Placental epithelial cell (primary cell): Measurements from ENCODE around the gene HARS1. TPM values are rescaled to one million over a fixed set of nuclear protein-coding genes. Genes with fewer than 3 reads are reported as not detected.
A peak's percentile ranks its signal among the peaks of the same experiment; 100 is the strongest.

Experiments used
- small RNA-seq: library from RNA; depleted of rRNA; stranded (forward); fragments of <200 nt; gene quantifications from one replicate; pipeline ENCODE3, GENCODE V24; 2012
- total RNA-seq: library from RNA; depleted of rRNA; stranded (reverse); fragments of >200 nt; gene quantifications from 2 replicates; pipeline ENCODE4 v1.2.3, GENCODE V29; 2012

Gene HARS1, protein sequence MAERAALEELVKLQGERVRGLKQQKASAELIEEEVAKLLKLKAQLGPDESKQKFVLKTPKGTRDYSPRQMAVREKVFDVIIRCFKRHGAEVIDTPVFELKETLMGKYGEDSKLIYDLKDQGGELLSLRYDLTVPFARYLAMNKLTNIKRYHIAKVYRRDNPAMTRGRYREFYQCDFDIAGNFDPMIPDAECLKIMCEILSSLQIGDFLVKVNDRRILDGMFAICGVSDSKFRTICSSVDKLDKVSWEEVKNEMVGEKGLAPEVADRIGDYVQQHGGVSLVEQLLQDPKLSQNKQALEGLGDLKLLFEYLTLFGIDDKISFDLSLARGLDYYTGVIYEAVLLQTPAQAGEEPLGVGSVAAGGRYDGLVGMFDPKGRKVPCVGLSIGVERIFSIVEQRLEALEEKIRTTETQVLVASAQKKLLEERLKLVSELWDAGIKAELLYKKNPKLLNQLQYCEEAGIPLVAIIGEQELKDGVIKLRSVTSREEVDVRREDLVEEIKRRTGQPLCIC
- 45.1 and 53.8 TPM in 2 replicates for total RNA-seq

DNA sequence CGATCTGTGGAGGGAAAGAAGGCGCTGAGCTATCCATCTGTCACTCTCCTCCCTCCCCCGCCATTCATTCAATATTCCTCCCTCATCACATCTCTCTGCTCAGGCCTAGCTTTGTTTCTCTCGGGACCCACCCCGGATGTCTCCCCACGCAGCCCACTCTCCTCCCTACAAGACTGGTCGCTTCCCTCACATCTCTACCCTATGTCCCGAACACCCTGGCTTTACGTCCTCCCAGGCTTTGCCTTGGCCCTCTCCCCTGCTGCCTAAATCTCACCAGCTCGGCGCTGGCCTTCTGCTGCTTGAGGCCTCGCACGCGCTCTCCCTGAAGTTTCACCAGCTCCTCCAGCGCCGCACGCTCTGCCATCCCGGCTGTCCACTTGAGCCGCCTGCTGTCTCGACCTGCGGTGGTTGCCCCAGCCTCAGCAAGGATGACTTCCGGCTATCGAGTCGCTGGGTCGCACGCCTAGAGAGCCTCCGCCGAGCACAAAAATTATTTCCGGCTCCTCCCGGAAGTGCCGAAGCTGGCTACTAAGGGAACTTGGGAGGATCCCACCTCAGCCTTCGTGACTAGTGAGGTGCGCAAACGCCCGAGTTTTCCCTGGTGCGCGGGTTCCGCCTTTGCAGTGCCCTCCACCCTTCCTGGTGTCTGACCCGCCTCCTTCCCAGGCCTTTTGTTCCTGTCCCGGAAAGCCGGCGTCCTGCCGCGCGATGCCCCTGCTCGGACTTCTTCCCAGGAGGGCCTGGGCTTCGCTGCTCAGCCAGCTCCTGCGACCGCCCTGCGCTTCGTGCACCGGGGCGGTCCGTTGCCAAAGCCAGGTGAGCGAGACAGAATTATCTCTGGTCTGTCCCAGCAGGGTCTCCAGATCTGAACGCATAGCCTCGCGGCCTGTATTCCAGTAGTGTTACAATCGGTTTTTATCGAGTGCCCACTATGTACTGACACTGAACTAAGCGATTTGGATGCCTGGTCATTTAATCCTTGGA lies at the start of gene HARS1, which contains the start of gene HARS2:
Gene HARS1 (minus strand): TSS at position 430 of the 984 bp plus-strand sequence. CDS start 66 bp downstream, at position 364.
Gene HARS2 (plus strand): TSS at position 515 of the 984 bp plus-strand sequence. CDS start 194 bp downstream, at position 709.

DNA sequence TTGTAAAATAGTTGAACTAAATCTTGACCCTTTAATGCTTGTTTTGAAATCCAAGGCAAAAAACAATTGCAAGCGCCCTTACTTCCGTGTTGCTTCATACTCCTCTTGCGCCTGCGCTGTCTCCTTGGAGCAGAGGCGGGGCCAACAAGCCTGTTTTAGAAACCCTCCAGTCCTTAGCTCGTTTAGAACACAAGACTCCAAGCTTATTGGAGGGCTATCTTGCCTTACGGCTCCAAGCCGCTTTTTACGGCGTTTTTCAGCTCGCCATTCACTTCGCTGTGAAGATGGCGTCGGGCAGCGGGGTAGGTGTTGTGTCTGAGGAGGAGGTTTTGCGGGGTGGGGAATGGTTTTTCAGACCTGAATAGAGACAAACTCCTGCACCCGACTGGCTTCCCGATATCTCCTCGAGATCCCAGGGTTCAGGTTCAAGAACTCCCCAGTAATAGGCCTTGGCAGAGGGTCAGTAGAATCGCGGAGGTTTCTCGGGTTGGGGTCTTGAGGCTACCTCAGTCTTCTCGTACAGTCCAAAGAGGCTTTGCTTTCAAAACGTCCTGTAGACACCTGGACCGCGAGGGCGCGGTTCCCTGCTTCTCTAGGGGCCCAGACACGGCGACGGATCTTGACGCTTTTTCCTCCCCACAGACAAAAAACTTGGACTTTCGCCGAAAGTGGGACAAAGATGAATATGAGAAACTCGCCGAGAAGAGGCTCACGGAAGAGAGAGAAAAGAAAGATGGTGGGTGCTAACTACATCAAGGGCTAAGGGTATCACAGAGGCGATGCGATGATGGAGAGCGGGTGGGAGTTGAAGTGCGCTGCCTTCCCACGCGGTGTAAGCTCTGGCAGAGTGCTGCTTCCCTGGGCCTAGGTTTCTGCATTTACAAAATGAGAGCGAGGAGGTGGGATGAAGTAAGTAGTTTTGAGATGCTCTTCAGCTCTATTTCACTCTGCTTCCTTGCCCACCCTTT lies 9.3 kb upstream of the HARS1 start, which contains the start of gene ZMAT2:
Gene ZMAT2 (plus strand): TSS at position 271 of the 968 bp plus-strand sequence. CDS start 14 bp downstream, at position 285.

DNA sequence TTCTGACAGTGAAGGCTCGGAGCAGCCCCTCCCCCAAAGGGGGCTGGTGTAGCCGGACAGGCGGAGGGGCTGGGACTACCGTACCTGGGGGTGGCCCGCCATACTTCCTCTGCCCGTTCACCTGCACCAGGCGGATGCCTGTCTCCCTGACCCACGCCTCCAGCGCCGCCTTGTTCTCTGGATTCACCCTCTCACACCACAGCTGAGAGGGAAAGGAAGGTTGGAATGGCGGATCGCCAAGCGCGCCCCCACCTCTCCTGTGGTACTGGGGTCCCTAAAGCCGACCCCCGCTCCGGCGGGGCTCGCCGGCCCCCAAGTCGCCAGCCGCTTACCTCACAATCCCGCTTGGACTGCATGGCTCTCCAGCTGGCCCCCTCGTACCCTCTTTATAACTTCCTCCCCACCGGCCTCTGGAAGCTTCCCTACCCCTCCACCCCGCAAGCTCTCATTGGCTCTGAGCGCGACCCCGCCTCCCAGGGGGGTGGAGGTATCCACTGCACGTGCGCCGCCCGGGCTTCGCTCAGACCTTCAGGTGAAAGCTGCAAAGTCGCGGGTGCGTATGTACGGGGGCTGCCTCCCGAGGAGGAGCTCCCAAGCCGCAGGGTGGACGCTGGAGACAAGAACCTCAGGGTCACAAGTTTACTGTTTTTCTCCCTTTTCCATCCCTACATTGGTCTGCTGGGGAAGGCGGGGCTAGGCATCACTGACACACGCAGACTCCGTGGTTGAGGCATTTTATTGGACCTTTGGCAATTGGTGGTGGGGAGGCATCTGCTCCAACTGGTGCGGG lies 17.8 kb downstream of the HARS1 start, which contains the start of gene DND1:
Gene DND1 (minus strand): TSS at position 390 of the 790 bp plus-strand sequence. CDS start 34 bp downstream, at position 356.

DNA sequence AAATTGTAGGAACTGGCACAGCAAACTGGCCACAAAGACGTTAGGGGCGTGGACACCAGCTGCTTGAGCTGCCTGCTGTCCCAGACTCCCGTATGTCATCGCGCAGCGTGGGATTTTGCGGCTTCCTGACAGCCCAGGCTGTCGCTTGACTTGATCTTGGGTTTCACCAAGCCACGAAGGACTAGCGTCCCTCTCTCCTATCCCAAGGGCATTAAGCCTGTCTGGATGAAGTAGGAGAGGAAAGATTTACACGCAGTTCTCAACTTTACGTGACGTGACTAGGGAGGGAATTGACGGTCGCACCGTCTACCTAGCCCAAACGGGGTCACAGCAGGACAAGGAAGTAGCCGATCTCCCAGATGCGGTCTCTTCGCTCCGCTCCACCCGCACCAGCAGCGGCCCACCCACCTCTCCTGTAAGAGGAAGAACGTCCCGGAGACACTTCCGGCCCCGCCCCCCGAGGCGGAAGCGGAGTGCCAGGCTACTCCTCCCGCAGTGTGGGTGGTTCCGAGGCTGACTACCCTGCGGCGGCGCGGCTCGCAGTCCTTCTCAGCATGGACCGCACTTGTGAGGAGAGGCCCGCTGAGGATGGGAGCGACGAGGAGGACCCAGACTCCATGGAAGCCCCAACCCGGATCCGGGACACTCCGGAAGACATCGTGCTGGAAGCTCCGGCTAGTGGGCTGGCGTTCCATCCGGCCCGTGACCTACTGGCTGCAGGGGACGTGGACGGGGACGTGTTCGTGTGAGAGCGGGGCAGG lies 26.6 kb downstream of the HARS1 start, which contains the start of gene WDR55:
Gene WDR55 (plus strand): TSS at position 546 of the 761 bp plus-strand sequence. CDS start 9 bp downstream, at position 555.

DNA sequence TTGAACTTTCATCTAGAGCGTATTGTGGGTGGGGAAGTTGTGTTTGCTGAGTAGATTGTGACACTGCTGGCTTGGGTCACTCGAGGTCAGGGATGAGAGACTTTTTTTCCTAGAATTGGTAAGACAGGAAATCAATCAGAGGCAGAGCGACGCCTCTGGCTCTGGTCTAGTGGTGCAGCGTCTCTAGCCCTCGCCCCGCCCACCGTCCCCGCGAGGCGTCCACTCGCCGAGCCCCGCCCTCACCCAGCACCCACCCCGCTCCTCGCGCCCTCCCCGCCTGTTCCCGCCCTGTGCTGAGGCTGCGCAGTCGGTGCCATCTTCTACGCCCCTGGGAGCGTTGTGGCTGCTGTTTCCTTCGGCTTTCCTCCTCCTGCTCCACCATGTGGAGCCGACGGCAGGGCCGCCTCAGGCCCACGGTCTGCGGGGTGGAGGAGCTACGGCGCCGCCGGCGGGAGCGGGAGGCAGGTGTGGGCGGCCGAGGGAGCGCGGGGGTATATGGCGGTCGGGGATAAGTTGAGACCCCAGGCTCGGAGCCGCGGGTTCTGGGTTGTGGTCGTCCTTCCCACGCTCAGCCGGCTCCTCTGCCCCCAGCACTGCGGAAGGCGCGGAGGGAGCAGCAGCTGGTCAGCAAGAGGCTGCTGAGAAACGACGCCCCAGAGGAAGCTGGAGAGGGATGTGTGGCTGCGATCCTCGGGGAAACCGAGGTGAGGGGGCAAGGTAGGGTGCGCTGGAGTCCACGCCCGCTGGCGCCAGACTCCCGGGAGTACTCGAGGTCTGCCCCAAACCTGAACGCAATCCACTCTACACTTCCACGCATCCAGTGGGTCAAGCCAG lies 51.8 kb downstream of the HARS1 start, which contains the start of gene TMCO6:
Gene TMCO6 (plus strand): TSS at position 304 of the 834 bp plus-strand sequence. CDS start 77 bp downstream, at position 381.

DNA sequence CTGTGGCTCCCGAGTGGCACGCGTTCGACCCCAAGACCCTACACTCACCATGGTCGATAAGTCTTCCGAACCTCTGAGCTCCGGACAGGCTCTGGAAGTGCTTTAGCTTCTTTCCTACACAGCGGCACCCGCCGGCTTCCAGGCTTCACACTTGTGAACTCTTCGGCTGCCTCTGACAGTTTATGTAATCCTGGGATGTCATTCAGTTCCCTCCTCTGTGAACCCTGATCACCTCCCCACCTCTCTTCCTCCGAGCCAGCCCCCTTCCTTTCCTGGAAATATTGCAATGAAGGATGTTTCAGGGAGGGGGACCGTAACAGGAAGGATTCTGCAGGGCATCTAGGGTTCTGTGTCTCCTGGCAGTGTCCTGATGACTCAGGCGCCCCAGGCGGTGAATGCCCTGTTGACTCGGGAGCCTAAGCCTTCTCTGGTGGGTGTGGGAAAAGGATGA lies 58.1 kb downstream of the HARS1 start, which contains the start of gene CD14:
Gene CD14 (minus strand): TSS at position 155 of the 451 bp plus-strand sequence. CDS start 104 bp downstream, at position 51.

Small RNAs within 50 kb of the gene (small RNA-seq; reads per million reads assigned to genes)
- 17.3 reads per million, percentile 96 among the genes with 10 or more reads in this experiment for gene VTRNA1-1
- 21.2 reads per million, percentile 97 among the genes with 10 or more reads in this experiment for gene VTRNA1-2
- 2.3 reads per million, percentile 81 among the genes with 10 or more reads in this experiment for gene VTRNA1-3

Other genes with a start within 250 kb of the HARS1 start
- gene EIF4EBP3, start 143.7 kb downstream of the HARS1 start, total RNA-seq: 0.87 and 3.1 TPM in 2 replicates
- 22.8 and 40.1 TPM in 2 replicates for gene SRA1, start 133.9 kb downstream of the HARS1 start, total RNA-seq
- 30.1 and 36.9 TPM in 2 replicates for gene APBB3, start 126.8 kb downstream of the HARS1 start, total RNA-seq
- gene SLC35A4, start 126.5 kb downstream of the HARS1 start, total RNA-seq: 17.3 and 47.3 TPM in 2 replicates
- gene CD14, start 58.2 kb downstream of the HARS1 start, total RNA-seq: 0.33 TPM in 1 of 2 replicates, not detected in the other
- 7.8 and 9.0 TPM in 2 replicates for gene TMCO6, start 51.9 kb downstream of the HARS1 start, total RNA-seq
- gene NDUFA2, start 43.7 kb downstream of the HARS1 start, total RNA-seq: 28.8 and 44.4 TPM in 2 replicates
- gene IK, start 43.5 kb downstream of the HARS1 start, total RNA-seq: 76.9 and 102 TPM in 2 replicates
- gene WDR55, start 26.5 kb downstream of the HARS1 start, total RNA-seq: 31.0 and 37.1 TPM in 2 replicates
- gene DND1, start 17.8 kb downstream of the HARS1 start, total RNA-seq: 0.76 and 0.79 TPM in 2 replicates
- 38.0 and 47.9 TPM in 2 replicates for gene HARS2, start 85 bp upstream of the HARS1 start, total RNA-seq
- gene ZMAT2, start 9.1 kb upstream of the HARS1 start, total RNA-seq: 26.1 and 40.8 TPM in 2 replicates
- not detected in 2 replicates for gene PCDHA1, start 94.8 kb upstream of the HARS1 start, total RNA-seq
- gene PCDHA2, start 103.5 kb upstream of the HARS1 start, total RNA-seq: under 0.01 TPM in 1 of 2 replicates, not detected in the other
- gene PCDHA3, start 109.7 kb upstream of the HARS1 start, total RNA-seq: 0.11 and 0.39 TPM in 2 replicates
- 0.79 and 0.87 TPM in 2 replicates for gene PCDHA4, start 115.7 kb upstream of the HARS1 start, total RNA-seq
- under 0.01 and 0.11 TPM in 2 replicates for gene PCDHA5, start 130.2 kb upstream of the HARS1 start, total RNA-seq
- 0.22 and 0.39 TPM in 2 replicates for gene PCDHA6, start 136.6 kb upstream of the HARS1 start, total RNA-seq
- gene PCDHA7, start 142.9 kb upstream of the HARS1 start, total RNA-seq: 0.54 and 1.2 TPM in 2 replicates
- gene PCDHA8, start 149.8 kb upstream of the HARS1 start, total RNA-seq: 0.11 and 0.39 TPM in 2 replicates
- under 0.01 TPM in 2 replicates for gene PCDHA9, start 157.0 kb upstream of the HARS1 start, total RNA-seq
- 0.11 and 0.39 TPM in 2 replicates for gene PCDHA10, start 164.5 kb upstream of the HARS1 start, total RNA-seq
- gene PCDHA11, start 177.6 kb upstream of the HARS1 start, total RNA-seq: under 0.01 and 0.11 TPM in 2 replicates
- under 0.01 and 0.11 TPM in 2 replicates for gene PCDHA12, start 183.9 kb upstream of the HARS1 start, total RNA-seq
- 0.11 and 0.39 TPM in 2 replicates for gene PCDHA13, start 190.8 kb upstream of the HARS1 start, total RNA-seq
- gene PCDHAC1, start 234.9 kb upstream of the HARS1 start, total RNA-seq: 0.39 TPM in 1 of 2 replicates, not detected in the other